Measurements from ENCODE around the gene TCF4. TPM values are rescaled to one million over a fixed set of nuclear protein-coding genes. Genes with fewer than 3 reads are reported as not detected.

TCF4 gene
- total and polyA plus RNA-seq, 2 experiments from 2014 or later: 77.7 to 89.2 TPM

- no peak overlapping the region for H3K27ac Mint-ChIP-seq
- Histone ChIP-seq H3K79me2 (replicated peaks; ENCODE audit: insufficient read depth) (peaks cover 65% of the 10 kb centered on the region), H4K20me1 (replicated peaks; ENCODE audit: insufficient read depth) (no peaks in the 10 kb centered on the region), H3F3A (replicated peaks; ENCODE audit: low read depth) (no peaks in the 10 kb centered on the region), H3K27ac (ENCODE audit: low read depth) (no peak overlapping the region), H2AFZ (no peak overlapping the region), H3K4me3 (no peak overlapping the region), H3K27me3 (ENCODE audit: insufficient read depth) (no peaks in the 10 kb centered on the region), H3K9me2 (ENCODE audit: insufficient read depth) (peaks cover 2% of the 10 kb centered on the region; the same call in 1 of the 2 replicates), H3K4me2 (no peak overlapping the region), H3K36me3 (ENCODE audit: insufficient read depth) (no peaks in the 10 kb centered on the region), H3K4me1 (ENCODE audit: insufficient read depth) (peaks cover 32% of the 10 kb centered on the region)
- TF ChIP-seq POLR2AphosphoS5 (IDR thresholded peaks at IDR 0.05; ENCODE audit: low read depth): no peak
- no peak for TF ChIP-seq EZH2 (IDR thresholded peaks at IDR 0.05; ENCODE audit: low read depth, unreplicated experiment)
- no peak for TF ChIP-seq ZNF114 (CRISPR knock-in tag; IDR thresholded peaks at IDR 0.05)
- no peak for TF ChIP-seq STAT1 (IDR thresholded peaks at IDR 0.05; ENCODE audit: unreplicated experiment)
- no peak for TF ChIP-seq ETS1 (IDR thresholded peaks at IDR 0.05)
- no peak for TF ChIP-seq NANOG (IDR thresholded peaks at IDR 0.05; ENCODE audit: borderline replicate concordance)
- TF ChIP-seq CTCF (conservative IDR thresholded peaks at IDR 0.05; ENCODE audit: low read depth in 2 of 2): no peak
- no peak for TF ChIP-seq JUNB (IDR thresholded peaks at IDR 0.05; ENCODE audit: unreplicated experiment)
- no peak for TF ChIP-seq REST (IDR thresholded peaks at IDR 0.05; ENCODE audit: unreplicated experiment)
- no peak for TF ChIP-seq EZH2phosphoT487 (IDR thresholded peaks at IDR 0.05; ENCODE audit: unreplicated experiment)
- no peak for TF ChIP-seq CREB1 (CRISPR knock-in tag; IDR thresholded peaks at IDR 0.05; ENCODE audit: low read depth)
- no peak for TF ChIP-seq ZNF331 (CRISPR knock-in tag; IDR thresholded peaks at IDR 0.05; ENCODE audit: low read depth)
- no peak for TF ChIP-seq ZNF462 (CRISPR knock-in tag; IDR thresholded peaks at IDR 0.05)
- H3K9me3 Mint-ChIP-seq: no peaks in the 10 kb centered on the region
- no peak overlapping the region for H3K4me3 Mint-ChIP-seq
- peaks cover 2% of the 10 kb centered on the region for H3K27me3 Mint-ChIP-seq (ENCODE audit: insufficient read depth, low read depth, poor library complexity)
- no peak for DNase-seq (ENCODE audit: low spot score)
- peaks cover 8% of the 10 kb centered on the region; the same call in 2 of the 3 replicates for H3K36me3 Mint-ChIP-seq (ENCODE audit: low read depth)
- peaks cover 17% of the 10 kb centered on the region for H3K4me1 Mint-ChIP-seq
- ATAC-seq: no peak
Observed at GRCh38 chr18:55515941-55516710, 71.9 kb downstream of the TCF4 start.

All from GM23338 (cell line).